Muscle layer of duodenum (tissue), 2 donors: ENCODE data around the gene ZFAND3.

Experiments used
- H3K27ac ChIP-seq: one replicate; pipeline ENCODE4 v1.7.0; 2013; ENCODE audit warnings: mild to moderate bottlenecking, low read length
- H3K27me3 ChIP-seq: one replicate; pipeline ENCODE4 v1.7.0; 2013; ENCODE audit warnings: low read depth, mild to moderate bottlenecking, control low read depth, low read length
- H3K36me3 ChIP-seq, 2 donors: one replicate each; pipeline ENCODE4 v1.7.0; 2013; ENCODE audit warnings: low read length in 2 of 2, control low read depth in 1 of 2, mild to moderate bottlenecking in 1 of 2; ENCODE audit not compliant: insufficient read depth in 2 of 2, control insufficient read depth in 1 of 2
- H3K4me1 ChIP-seq, 2 donors: one replicate each; pipeline ENCODE4 v1.7.0; 2013; ENCODE audit warnings: low read length in 2 of 2, mild to moderate bottlenecking in 2 of 2, control low read depth in 1 of 2, moderate library complexity in 1 of 2; ENCODE audit not compliant: insufficient read depth in 2 of 2, control insufficient read depth in 1 of 2
- H3K4me3 ChIP-seq, 2 donors: one replicate each; pipeline ENCODE4 v1.7.0; 2013; ENCODE audit warnings: low read length in 2 of 2, low read depth in 1 of 2, mild to moderate bottlenecking in 1 of 2
- H3K9me3 ChIP-seq, 2 donors: one replicate each; pipeline ENCODE4 v1.7.0; 2013; ENCODE audit warnings: low read length in 2 of 2, control low read depth in 1 of 2, mild to moderate bottlenecking in 1 of 2; ENCODE audit not compliant: control insufficient read depth in 1 of 2
- donor health status: healthy.

The ZFAND3 gene

DNA sequence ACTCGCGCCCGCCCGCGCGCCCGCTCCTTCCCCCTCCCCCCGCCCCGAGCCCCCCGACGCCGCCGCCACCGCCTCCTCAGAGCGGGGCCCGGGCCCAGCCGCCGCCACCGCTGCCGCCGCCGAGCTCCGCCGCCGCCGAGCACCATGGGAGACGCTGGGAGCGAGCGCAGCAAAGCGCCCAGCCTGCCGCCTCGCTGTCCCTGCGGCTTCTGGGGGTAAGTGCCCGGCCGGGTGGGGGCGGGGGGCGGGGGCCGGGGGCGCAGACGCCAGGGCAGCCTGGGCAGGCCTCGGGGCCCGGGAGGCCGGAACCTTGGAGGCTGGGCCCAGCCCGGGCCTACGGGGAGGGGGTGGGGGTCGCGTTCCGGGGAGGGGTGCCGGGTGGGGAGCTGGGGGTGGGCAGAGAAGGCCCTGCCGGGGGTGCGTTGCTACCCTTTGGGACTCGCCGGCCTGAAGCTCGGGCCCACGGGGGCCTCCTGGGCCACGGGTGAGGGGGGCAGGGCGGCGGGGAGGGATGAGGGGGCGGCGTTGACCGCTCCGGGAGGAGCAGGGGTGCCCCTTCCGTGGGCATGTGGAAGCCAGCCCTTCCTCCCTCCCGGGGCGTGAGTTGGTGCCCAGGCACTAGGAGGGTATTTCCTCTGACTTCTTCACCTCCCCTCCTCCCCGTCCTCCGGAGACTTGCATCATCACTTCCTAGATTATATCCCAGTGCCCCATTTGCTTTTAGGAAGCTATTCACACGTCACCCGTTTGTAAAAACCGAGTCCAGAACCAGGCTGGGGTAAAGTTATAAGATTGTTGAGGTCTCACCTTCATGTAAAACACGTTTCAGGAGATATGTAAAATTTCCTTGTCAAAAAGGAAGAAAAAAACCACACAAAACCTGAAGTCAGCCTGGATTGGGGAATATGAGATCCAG lies 533 bp downstream of the ZFAND3 start:
- Histone ChIP-seq H3K4me3 (peak overlapping the region; percentile 76 to 89), H3K27ac (peak overlapping the region; percentile 85), H3K4me1 (peaks cover 12 to 41% of the 10 kb centered on the region in 2 donors), H3K27me3 (no peaks in the 10 kb centered on the region), H3K9me3 (no peaks in the 10 kb centered on the region), H3K36me3 (peaks cover 0 to 4% of the 10 kb centered on the region in 2 donors)

GRCh38 chr6:37820718-37821079 lies 1.2 kb downstream of the ZFAND3 start:
- Histone ChIP-seq H3K4me1 (peaks cover 12 to 47% of the 10 kb centered on the region in 2 donors), H3K9me3 (no peaks in the 10 kb centered on the region), H3K27ac (peak overlapping the region; percentile 85), H3K27me3 (no peaks in the 10 kb centered on the region), H3K36me3 (peaks cover 0 to 4% of the 10 kb centered on the region in 2 donors), H3K4me3 (peak overlapping the region; percentile 76 to 89)

DNA sequence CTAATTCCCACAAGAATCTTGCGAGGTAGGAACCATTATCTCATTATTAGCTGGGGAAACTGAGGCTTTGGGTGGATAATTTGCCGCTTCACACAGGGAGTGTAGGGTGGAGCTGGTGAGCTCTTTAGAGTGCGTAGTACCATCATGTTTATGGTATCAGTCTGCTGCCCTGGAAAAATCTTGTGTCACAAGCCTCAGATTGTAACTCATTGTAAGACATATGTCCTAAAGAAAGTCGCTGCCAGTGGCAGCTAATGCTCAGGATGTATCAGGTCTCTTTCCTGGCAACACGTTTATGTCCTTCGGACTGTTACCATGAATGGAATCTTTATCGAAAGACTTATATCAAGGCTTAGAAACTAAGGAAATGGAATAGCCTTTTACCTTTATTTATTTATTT lies 1.9 kb downstream of the ZFAND3 start:
- H3K27ac ChIP-seq = peak overlapping the region; percentile 85
- H3K36me3 ChIP-seq = peaks cover 0 to 4% of the 10 kb centered on the region in 2 donors
- H3K4me3 ChIP-seq = peak overlapping the region; percentile 76 to 89
- peaks cover 12 to 54% of the 10 kb centered on the region in 2 donors for H3K4me1 ChIP-seq
- no peaks in the 10 kb centered on the region for H3K27me3 ChIP-seq
- H3K9me3 ChIP-seq = no peaks in the 10 kb centered on the region

DNA sequence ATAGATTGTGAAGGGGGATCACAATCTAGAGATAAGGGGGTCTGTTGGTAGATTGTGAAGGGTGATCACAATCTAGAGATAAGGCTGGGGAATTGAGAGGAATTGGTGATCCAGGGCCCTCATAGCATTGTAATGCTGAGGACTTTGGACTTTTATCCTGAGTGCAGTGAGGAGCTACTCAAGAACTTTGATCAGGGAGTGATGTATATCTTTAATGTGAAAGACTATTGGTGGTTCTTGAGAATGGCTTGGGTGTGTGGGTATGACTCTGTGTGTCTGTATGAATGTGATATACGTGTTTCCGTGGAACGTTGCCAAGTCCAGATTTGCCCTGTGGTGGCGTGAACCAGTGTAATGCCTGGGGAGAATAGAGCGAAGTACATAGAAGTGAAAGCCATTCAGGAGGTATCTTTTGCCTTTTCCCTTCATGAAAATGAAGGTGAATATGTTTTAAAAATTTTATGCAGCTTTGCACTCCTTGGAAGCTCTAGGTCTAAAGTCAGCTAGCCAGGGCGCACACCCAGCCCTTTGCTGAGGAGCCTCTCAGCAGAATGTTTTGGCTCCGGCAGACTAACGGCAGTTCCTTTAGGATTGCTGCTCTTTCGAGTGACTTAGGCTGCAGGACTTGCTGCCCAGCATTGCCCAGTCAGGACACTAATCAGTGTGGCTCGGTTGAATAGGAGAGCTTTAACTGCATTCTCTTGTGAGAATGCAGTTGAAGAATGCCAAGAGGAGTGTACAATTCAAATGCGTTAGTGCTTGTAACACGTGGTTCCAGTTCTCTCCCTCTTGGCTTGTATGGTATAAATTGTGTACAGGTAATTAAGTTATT lies 3.5 kb downstream of the ZFAND3 start:
- Histone ChIP-seq H3K36me3 (peaks cover 0 to 4% of the 10 kb centered on the region in 2 donors), H3K4me1 (peaks cover 17 to 60% of the 10 kb centered on the region in 2 donors), H3K9me3 (no peaks in the 10 kb centered on the region), H3K27me3 (no peaks in the 10 kb centered on the region), H3K27ac (peak overlapping the region; percentile 65), H3K4me3 (peak overlapping the region in 1 of 2 donors; percentile 13)

GRCh38 chr6:37824170-37824569 lies 4.6 kb downstream of the ZFAND3 start:
- no peaks in the 10 kb centered on the region for H3K27me3 ChIP-seq
- no peaks in the 10 kb centered on the region for H3K9me3 ChIP-seq
- no peak overlapping the region for H3K27ac ChIP-seq
- H3K4me3 ChIP-seq = no peak overlapping the region
- no peaks in the 10 kb centered on the region for H3K36me3 ChIP-seq
- H3K4me1 ChIP-seq = peaks cover 18 to 61% of the 10 kb centered on the region in 2 donors

DNA sequence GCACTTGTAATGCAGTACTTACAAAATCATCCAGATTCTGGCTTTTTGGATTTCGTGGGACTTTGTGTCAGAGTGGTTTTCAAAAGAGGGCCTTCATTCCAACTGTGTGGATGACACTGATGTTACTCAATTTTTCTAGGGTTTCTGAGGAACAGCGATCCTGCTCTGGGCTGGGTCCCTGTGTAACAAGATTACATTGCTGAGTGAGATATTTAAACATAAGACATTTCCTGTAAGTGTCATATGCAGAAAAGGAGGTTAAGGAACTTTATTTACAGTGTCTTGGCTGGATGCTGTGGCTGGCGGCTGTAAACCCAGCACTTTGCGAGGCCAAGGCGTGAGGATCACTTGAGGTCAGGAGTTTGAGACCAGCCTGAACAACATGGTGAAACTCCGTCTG lies 6.7 kb downstream of the ZFAND3 start:
- H3K27ac ChIP-seq = no peak overlapping the region
- peaks cover 24 to 55% of the 10 kb centered on the region in 2 donors for H3K4me1 ChIP-seq
- H3K4me3 ChIP-seq = no peak overlapping the region

GRCh38 chr6:37826993-37827392 lies 7.5 kb downstream of the ZFAND3 start:
- H3K4me1 ChIP-seq = peaks cover 25 to 47% of the 10 kb centered on the region in 2 donors
- no peaks in the 10 kb centered on the region for H3K27me3 ChIP-seq
- H3K27ac ChIP-seq = no peak overlapping the region
- H3K9me3 ChIP-seq = no peaks in the 10 kb centered on the region
- H3K4me3 ChIP-seq = no peak overlapping the region
- H3K36me3 ChIP-seq = no peaks in the 10 kb centered on the region

More for the DNA sequence above, 6.7 kb downstream of the ZFAND3 start:
- Histone ChIP-seq H3K27me3 (no peaks in the 10 kb centered on the region), H3K36me3 (no peaks in the 10 kb centered on the region), H3K9me3 (no peaks in the 10 kb centered on the region)

DNA sequence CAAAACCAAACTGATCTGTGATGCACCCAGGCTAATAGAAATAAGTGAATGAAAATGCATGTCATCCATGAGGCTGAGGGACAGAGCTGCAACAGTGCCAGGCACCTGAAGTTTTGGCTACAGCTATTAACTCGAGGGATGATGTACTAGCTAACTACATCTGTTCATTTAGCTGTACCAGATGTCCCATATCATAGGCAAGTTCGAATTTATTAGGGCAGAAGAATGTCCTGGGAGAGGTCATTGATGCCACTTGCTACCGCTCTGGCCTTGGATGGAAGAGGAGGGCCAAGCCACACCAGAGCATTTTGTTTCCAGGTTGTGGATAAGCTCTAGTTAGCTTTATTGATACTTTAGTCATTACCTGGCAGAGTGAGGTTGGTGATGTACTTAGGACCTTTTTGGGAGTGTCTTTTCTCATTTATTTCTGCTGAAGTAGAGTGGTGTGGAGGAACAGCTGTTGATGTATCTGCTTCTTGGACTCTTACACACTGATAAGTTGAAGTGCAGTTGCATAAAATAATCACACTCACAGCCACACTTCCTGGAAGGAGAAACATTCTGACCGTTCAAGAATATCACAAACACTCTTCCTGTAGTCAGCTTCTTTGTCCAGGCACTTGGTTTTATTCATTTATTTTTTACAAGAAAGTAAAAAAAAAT lies 8.2 kb downstream of the ZFAND3 start:
- Histone ChIP-seq H3K4me1 (peaks cover 25 to 41% of the 10 kb centered on the region in 2 donors), H3K27me3 (no peaks in the 10 kb centered on the region), H3K4me3 (no peak overlapping the region), H3K9me3 (no peaks in the 10 kb centered on the region), H3K36me3 (no peaks in the 10 kb centered on the region), H3K27ac (peak overlapping the region; percentile 3)

DNA sequence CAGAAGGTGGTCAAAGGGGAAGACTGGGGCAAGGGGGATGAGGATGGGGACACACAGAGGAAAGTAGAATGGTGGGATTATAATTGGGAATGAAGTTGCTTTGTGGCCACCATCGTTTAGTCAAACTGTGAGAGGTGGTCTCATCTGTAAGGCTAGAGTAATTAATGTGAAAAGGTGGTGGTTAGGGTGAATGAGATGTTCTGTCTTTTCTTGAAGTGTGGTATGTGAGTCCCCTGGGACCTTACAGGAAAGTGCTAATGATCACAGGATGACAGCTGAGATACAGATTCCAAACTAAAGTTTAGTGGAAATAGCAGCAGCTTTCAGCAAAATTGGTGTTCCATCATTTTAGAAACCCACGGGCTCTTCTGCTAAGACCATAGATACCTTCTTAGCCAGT lies 10.7 kb downstream of the ZFAND3 start:
- Histone ChIP-seq H3K36me3 (peaks cover 0 to 3% of the 10 kb centered on the region in 2 donors), H3K4me3 (no peak overlapping the region), H3K27ac (no peak overlapping the region), H3K9me3 (peaks cover 0 to 3% of the 10 kb centered on the region in 2 donors), H3K27me3 (no peaks in the 10 kb centered on the region), H3K4me1 (peaks cover 23 to 25% of the 10 kb centered on the region in 2 donors)

DNA sequence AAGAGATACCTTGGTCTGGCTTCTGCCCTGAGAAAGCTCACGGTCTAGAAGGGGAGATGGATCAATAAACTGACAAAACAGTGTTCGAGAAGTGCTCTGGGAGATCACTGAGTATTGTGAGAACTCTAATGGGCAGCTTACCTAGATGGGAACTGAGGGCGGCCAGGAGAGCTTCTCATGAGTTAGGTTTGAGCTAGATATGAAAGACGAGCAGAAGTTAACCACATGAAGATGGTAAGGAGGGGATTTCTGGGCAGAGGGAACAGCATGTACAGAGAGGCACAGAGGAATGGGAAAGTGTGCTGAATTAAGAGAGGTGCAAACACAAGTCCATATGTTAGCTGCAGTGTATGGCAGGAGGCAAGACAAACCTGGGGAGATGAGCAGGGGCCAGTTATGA lies 11.9 kb downstream of the ZFAND3 start:
- H3K9me3 ChIP-seq = peaks cover 0 to 3% of the 10 kb centered on the region in 2 donors
- no peaks in the 10 kb centered on the region for H3K27me3 ChIP-seq
- no peak overlapping the region for H3K27ac ChIP-seq
- no peak overlapping the region for H3K4me3 ChIP-seq
- H3K36me3 ChIP-seq = peaks cover 0 to 3% of the 10 kb centered on the region in 2 donors
- peaks cover 11 to 25% of the 10 kb centered on the region in 2 donors for H3K4me1 ChIP-seq

- peaks cover 0 to 3% of the 10 kb centered on the region in 2 donors for H3K9me3 ChIP-seq
- no peak overlapping the region for H3K4me3 ChIP-seq
- H3K27me3 ChIP-seq = no peaks in the 10 kb centered on the region
- H3K4me1 ChIP-seq = peaks cover 3 to 8% of the 10 kb centered on the region in 2 donors
- H3K36me3 ChIP-seq = peaks cover 0 to 3% of the 10 kb centered on the region in 2 donors
- no peak overlapping the region for H3K27ac ChIP-seq
Observed at GRCh38 chr6:37835923-37836322, 16.4 kb downstream of the ZFAND3 start.
